Heart left ventricle (tissue), 13 donors: ENCODE results near the gene TRIM41.

Experiments used
- POLR2A ChIP-seq, 2 donors: fragments of 450-650 bp; IDR thresholded peaks; one replicate each; pipeline ENCODE4 v1.6.1; 2017; ENCODE audit warnings: antibody characterized with exemption in 2 of 2, mild to moderate bottlenecking in 2 of 2, moderate library complexity in 2 of 2
- TF ChIP-seq, protein P1 (sequence below), 12 donors: fragments of 200-600 bp; sonication (generic) in 4 of 12; IDR thresholded peaks; one replicate each; pipeline versions ENCODE4 v1.5.0 to v1.8.0; 2018 to 2022; ENCODE audit warnings: antibody characterized with exemption in 12 of 12, mild to moderate bottlenecking in 5 of 12
- donor health status: ischemic (EF 13 %, LVEDD 7.1; RV severe dilation, severe dysfunction).
- donor health status: DM: no; HTN: yes; CAD: no.
- donor health status: DM: no; HTN: no; CAD: no.
- donor health status: ischemic (EF 25% LVEDD 6.9; RV normal size, moderate dysfunction).
- donor health status: ischemic (EF 25% LVEDD 5.7; RV mildly dilated, moderate dysfunction).
- donor health status: ischemic (EF 35%, LVEDD 5.7; RV mildly dilated, moderate dysfunction).
- donor health status: nonischemic (EF 11% LVEDD 7.7; RV severe dilation, severe dysfunction).
- donor health status: DM: yes; HTN: yes; CAD: no.
- donor health status: PGD.
- donor health status: ischemic (EF 29% LVEDD 5.4; RV normal size, mild dysfunction).
- donor health status: nonischemic (EF 23%, LVEDD 6.1; RV moderate dilation, normal function).

- no peak for TF ChIP-seq POLR2A (IDR thresholded peaks at IDR 0.05)
- TF ChIP-seq, protein P1, sequence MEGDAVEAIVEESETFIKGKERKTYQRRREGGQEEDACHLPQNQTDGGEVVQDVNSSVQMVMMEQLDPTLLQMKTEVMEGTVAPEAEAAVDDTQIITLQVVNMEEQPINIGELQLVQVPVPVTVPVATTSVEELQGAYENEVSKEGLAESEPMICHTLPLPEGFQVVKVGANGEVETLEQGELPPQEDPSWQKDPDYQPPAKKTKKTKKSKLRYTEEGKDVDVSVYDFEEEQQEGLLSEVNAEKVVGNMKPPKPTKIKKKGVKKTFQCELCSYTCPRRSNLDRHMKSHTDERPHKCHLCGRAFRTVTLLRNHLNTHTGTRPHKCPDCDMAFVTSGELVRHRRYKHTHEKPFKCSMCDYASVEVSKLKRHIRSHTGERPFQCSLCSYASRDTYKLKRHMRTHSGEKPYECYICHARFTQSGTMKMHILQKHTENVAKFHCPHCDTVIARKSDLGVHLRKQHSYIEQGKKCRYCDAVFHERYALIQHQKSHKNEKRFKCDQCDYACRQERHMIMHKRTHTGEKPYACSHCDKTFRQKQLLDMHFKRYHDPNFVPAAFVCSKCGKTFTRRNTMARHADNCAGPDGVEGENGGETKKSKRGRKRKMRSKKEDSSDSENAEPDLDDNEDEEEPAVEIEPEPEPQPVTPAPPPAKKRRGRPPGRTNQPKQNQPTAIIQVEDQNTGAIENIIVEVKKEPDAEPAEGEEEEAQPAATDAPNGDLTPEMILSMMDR (IDR thresholded peaks at IDR 0.05): no peak
Measured at GRCh38 chr5:181217803-181218062, 5.3 kb upstream of the TRIM41 start.
